HuH-7 (cell line): ENCODE results near the gene GCC2.
"Not testable (repeated sequence)": the region's sequence is repeated elsewhere in the genome, so short reads cannot be mapped to it uniquely, and the experiment has no call there.

Source experiments
- DNase-seq: peaks from one replicate; pipeline ENCODE4 v3.0.0; 2011; ENCODE audit warnings: low spot score

GCC2 gene

DNA sequence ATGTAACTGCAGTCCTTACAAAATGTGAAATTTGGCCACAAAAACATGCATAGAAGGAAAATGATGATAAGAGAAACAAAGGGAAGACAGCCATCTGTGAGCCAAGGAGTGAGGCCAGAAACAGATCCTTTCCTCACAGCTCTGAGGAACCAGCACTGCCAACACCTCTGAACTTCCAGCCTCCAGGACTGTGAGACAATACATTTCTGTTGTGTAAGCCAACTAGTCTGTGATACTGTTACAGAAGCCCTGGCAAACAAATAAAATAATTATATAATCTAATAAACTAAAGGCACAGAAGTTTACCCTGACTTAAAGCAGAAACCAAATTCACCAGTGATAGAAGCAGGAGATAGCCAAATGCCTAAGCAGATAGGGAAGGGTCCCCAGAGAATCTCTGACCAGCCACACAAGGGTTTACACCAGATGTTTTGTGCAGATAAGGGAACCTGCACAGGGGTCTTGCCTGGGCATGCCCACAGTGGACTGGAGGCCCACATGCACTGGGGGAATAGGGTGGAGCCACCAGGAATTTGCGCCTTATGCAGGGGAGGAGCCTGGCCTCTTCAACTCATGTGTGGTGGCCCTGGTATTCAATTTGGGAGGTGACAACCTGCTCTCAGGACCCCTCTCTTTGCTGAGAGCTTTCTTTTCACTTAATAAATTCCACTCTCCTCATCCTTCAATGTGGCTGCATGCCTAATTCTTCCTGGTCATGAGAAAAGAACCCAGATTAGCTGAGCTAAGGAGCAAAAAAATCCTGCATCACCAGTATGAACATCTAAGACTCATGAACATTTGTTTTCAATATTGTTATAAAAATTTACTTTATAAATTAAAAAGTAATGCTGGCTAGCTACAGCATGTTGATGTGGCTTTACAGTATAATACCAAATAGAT lies 3.8 kb upstream of the GCC2 start:
- no peak for DNase-seq

DNA sequence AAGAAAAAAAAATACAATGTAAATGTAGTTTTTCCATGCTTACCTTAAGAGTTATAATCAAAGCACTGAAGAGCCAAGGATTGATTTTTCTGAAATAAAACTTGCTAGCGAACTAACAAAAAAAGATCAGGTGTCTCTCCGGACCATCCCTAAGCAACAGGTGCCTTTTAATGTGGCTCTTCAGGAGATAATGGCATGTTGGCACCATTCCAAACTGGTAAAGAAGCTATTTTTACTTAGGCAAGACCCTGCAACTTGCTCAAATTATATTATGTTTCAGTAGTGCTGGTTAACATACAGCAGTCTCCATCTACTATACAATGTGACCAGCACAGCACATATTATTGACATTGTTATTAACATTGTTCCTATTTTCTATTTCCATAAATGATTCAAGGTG lies 2.3 kb upstream of the GCC2 start:
- DNase-seq = no peak

- DNase-seq = no peak
These were observed 894 bp upstream of the GCC2 start for GRCh38 chr2:108447947-108448677.

DNA sequence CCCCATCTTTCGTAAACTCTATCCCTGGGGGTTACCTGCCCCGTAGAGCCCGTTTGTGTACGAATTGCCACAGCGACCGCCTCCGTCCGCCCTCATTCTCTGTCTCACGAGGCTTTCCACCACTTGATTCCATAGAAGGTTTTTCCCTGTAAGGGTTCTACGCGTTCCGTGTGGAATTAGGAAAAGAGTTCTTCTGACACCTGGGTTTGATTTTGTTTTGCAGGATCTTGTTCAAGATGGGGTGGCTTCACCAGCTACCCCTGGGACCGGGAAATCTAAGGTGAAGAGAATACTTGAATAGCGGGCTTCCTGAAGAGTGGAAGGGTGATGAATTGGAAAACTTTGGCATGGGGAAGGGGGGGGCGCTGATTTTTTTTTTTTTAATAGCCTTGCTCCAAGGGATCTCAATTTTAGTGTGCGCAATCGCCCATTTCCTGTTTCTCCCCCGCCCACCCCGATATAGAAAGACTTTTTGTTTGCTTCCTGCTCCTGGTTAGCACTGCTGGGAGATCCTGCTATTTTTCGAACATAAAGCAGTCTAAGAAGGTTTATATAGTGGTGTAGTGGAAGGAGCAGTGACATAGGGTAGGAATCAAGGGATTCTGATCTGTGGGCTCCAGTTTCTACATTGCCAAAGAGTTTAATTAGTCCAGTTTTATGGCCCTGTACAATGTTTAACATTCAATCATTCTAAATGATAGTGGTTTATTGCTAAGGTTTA lies 564 bp downstream of the GCC2 start:
- DNase-seq = peak; percentile 27

GRCh38 chr2:108450863-108451262 lies 1.9 kb downstream of the GCC2 start:
- no peak for DNase-seq

GRCh38 chr2:108451976-108452375 lies 3.0 kb downstream of the GCC2 start:
- DNase-seq = no peak

GRCh38 chr2:108453530-108453929 lies 4.5 kb downstream of the GCC2 start:
- not testable (repeated sequence) for DNase-seq

GRCh38 chr2:108454440-108454839 lies 5.4 kb downstream of the GCC2 start:
- DNase-seq = no peak

GRCh38 chr2:108455571-108455970 lies 6.6 kb downstream of the GCC2 start:
- DNase-seq = no peak

DNA sequence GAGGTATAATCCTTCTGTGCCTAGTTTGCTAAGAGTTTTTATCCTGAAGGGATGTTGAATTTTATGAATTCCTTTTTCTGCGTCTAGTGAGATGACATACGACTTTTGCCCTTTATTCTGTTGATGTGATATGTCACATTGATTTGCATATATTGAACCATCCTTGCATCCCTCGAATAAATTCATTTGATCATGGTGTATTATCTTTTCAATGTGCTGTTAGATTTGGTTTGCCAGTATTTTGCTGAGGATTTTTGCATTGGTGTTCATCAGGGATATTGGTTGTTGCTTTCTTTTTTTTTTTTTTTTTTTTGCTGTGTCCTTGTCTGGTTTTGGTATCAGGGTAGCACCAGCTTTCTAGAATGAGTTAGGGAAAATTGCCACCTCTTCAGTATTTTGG lies 9.1 kb downstream of the GCC2 start:
- no peak for DNase-seq

DNA sequence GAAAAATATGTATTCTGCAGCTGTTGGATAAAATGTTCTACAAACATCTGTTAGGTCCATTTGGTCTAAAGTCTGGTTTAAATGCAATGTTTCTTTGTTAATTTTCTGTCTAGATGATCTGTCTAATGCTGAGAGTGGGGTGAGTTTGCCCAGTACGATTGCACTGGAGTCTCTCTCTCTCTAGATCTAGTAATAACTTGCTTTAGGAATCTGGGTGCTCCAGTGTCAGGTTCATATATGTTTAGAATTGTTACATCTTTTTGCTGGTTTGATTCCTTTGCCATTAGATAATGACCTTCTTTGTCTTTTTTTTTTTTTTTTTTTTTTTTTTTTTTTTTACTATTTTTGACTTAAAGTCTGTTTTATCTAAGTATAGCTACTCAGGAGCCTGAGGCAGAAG lies 10.4 kb downstream of the GCC2 start:
- no peak for DNase-seq

GRCh38 chr2:108460345-108461037 lies 11.5 kb downstream of the GCC2 start:
- DNase-seq = no peak

GRCh38 chr2:108477099-108477498 lies 28.1 kb downstream of the GCC2 start:
- no peak for DNase-seq

- DNase-seq = no peak
These were observed 36.2 kb downstream of the GCC2 start for GRCh38 chr2:108485253-108485652.

DNA sequence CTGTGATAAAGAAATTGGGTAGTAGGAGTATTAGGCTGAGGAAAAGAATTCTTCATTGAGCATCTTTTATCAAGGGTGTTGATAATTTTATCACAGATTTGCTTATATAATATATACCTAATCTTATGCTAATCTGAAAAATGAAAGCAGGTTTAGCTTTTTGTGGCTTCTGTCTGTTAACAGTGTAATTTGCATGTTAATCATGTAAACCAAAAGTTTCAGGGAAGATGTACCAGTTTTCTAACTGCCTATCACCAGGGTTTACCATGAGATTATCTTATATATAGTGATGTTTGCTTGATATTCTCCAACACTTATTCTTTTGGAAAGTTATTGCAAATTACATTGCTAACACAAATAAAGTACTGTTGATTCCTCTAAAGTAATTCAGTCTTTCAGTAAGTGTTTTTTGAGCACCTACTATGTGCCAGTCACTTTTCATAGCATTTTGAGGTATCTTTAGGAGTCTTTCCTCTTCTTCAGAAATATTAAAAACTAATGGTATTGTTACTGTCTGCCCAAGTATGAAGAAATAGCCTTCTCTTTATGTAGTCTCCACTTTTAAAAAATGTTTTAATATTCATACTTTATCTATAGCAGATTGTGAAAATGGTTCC lies 41.6 kb downstream of the GCC2 start:
- DNase-seq = no peak

- DNase-seq = no peak
These were observed 42.8 kb downstream of the GCC2 start for GRCh38 chr2:108491848-108492247.

DNA sequence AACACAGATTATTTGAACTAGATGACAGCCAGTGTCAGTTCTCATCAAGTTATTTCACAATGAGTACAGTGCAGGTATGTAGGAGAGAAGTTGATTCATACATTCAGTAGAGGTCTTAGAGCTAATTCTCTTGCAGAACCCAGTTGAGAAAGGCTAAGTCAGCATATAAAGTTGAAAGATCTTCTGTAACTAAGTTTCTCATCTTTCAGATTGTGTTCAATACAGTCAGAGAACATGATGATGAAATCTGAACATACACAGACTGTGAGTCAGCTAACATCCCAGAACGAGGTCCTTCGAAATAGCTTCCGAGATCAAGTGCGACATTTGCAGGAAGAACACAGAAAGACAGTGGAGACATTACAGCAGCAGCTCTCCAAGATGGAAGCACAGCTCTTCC lies 43.4 kb downstream of the GCC2 start:
- peak; percentile 21 for DNase-seq

DNA sequence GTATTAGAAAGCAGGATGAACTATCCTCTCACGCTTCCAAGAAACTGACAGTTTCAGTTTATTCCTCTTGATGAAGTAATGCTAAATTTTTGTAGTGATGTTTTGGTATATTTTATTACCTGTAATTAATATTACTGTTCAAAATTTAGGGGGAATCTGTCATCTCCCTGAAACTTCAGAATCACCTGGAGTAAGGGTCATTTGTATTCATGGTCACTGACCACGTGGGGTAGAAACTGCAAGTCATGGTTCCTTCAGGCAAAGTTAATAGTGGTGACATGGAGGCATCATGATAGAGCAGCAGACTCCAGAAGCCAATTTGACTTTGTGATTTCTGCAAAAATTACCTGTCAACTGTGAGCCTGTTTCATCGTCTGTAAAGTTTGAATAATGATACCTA lies 47.2 kb downstream of the GCC2 start:
- not testable (repeated sequence) for DNase-seq

- DNase-seq = not testable (repeated sequence)
These were observed 58.6 kb downstream of the GCC2 start for GRCh38 chr2:108507620-108508019.

- DNase-seq = not testable (repeated sequence)
These were observed 63.4 kb downstream of the GCC2 start for GRCh38 chr2:108512431-108512830.

DNA sequence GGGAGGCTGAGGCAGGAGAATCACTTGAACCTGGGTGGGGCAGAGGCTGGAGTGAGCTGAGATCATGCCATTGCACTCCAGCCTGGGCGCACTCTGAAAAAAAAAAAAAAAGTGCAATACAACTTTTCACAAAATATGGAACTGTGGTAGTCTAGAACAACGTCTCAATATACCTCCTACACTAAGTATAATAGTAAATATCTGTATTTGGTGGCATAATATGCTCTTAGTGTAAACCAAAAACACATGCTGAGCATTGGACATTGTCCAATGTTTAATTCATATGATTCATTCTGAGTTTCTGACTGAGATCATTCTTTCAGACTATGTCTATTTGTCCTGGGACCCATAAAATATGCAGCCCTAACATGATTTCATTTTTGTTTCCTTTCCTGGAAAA lies 65.5 kb downstream of the GCC2 start:
- DNase-seq = not testable (repeated sequence)

GRCh38 chr2:108524688-108525087 lies 75.7 kb downstream of the GCC2 start:
- not testable (repeated sequence) for DNase-seq
